Cerebellar cortex (tissue), 1 donor: Measurements from ENCODE around the gene UBL3.
A peak's percentile ranks its signal among the peaks of the same experiment; 100 is the strongest.

Experiments used
- DNase-seq: peaks from one replicate; pipeline ENCODE4 v3.0.0-alpha.2; 2015; ENCODE audit warnings: low spot score

Gene UBL3, protein sequence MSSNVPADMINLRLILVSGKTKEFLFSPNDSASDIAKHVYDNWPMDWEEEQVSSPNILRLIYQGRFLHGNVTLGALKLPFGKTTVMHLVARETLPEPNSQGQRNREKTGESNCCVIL

DNA sequence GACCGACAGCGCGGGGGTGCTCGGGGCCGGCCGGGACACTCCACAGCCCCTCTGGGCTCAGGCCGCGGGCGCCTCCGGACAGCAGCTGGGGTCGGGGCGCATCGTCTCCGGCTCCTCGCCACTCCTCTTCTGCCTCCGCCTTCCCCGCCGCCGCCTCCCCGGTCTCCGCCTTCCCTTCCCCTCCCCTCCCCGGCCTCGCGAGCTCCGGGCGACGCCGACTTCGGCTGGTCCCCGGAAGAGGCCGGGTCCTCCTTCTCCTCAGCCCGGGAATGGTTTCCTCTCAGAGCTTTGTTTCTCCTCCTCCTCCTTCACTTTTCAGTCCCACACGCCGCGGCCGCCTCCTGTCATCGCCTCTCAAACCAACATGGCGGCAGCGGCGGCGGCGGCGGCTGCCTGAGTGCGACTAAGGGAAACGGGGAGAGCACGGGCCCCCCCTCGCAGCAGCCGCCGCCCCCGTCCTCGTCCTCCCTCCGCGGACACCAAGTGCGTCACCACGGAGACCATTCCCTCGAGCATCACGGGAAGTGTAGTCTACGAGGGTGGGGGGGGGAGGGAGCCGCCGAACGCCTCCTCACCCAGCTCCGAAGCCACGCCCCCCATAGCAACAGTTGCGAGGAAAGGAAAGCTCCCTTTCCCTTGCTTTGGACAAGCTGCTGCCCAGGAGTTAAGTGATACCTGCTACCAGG lies at the start of gene UBL3:
UBL3 (minus strand) TSS at position 405 of the 686 bp plus-strand sequence. CDS start 1,079 bp downstream, outside the sequence.
- DNase-seq, result peak; percentile 98

GRCh38 chr13:29897102-29897501 lies 46.7 kb upstream of the UBL3 start:
- DNase-seq, result no peak

- no peak for DNase-seq
These were observed 43.0 kb upstream of the UBL3 start for GRCh38 chr13:29893438-29893837.

DNA sequence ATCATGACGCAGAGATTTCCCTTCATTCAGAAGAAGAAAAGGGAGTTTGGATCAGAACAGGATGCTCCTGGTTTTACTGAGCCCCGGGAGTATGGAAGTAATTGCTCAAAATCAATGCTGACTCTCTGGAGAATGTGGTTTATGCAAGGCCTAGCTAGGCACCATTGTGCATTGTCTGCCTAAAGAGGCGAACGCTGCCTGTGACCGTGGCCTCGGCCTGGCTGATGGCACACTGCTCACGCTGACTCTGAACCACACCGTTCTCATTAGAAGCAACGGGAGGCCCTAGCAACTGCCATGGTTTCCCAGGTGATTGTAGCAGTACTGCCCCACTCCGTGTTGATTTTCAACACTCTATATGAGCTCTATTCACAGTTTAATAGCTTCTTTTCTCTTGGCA lies 41.7 kb upstream of the UBL3 start:
- peak; percentile 55 for DNase-seq

GRCh38 chr13:29889111-29889510 lies 38.7 kb upstream of the UBL3 start:
- no peak for DNase-seq

DNA sequence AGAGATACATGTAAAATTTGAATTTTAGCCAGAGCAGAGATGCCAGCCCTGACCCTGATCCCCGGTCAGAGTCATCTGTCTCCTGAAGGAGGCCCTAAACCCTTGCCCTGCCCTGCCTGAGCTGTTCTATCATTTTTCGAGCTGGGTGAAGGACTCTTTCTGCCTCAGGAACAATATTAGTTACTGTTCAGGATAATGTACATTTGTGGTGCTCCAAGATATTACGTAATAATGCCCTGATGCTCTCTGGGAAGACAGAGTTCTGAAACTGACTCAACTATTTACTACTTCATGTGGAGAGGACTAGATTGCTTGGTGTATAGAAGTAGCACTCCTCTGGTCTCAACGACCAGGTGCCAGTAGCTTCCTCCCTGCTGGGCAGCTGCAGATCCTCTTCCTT lies 37.9 kb upstream of the UBL3 start:
- no peak for DNase-seq

GRCh38 chr13:29887686-29888085 lies 37.3 kb upstream of the UBL3 start:
- DNase-seq, result no peak

- DNase-seq, result no peak
These were observed 36.7 kb upstream of the UBL3 start for GRCh38 chr13:29887030-29887557.

GRCh38 chr13:29886446-29886845 lies 36.0 kb upstream of the UBL3 start:
- DNase-seq, result no peak

GRCh38 chr13:29885989-29886388 lies 35.6 kb upstream of the UBL3 start:
- DNase-seq, result no peak

GRCh38 chr13:29884671-29885430 lies 34.4 kb upstream of the UBL3 start:
- no peak for DNase-seq

DNA sequence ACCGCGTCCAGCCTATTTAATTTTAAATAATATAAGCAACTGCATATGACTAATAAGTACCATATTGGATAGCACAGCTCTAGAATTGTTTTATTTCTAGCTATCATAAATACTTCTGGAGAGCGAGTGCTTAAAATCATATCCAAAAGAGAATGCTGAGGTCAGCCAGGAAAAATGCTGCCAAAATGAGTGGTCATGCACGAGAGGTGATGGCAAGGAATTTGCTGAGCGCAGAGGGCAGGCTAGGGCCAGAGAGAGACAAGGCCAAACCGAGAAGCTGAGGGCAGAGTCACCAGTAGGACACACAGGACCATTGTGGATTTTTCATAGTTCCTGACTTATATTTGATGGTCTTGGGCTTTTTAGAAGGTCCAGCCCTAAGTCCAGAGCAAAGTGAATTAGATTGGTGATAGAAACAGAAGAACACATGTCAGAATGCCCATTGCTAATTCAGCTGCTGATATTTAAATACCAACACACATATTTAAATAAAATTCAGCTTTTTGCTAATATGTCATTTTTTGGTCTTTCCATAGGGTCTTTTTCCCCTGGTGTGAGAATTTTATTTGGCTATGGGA lies 33.6 kb upstream of the UBL3 start:
- no peak for DNase-seq

- DNase-seq, result no peak
These were observed 31.7 kb upstream of the UBL3 start for GRCh38 chr13:29882076-29882475.

DNA sequence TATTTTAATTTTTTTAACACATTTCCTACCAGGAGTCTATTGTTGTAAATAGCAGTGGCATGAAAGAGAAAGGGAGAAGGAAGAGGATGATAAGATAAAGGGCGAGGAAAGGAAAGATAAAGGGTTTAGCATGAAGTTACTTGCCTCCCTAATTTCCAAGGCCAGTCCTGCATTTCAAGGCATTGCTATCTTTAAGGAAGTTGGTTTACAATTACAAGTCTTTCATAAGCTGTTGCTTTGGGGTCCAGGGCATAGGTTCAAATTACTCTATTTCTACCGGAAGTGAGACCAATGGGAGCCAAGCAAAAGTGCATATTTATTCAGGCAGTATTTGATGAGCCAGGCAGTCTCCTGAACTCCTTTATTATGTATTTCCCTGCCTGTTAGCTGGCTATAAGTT lies 27.7 kb upstream of the UBL3 start:
- no peak for DNase-seq

DNA sequence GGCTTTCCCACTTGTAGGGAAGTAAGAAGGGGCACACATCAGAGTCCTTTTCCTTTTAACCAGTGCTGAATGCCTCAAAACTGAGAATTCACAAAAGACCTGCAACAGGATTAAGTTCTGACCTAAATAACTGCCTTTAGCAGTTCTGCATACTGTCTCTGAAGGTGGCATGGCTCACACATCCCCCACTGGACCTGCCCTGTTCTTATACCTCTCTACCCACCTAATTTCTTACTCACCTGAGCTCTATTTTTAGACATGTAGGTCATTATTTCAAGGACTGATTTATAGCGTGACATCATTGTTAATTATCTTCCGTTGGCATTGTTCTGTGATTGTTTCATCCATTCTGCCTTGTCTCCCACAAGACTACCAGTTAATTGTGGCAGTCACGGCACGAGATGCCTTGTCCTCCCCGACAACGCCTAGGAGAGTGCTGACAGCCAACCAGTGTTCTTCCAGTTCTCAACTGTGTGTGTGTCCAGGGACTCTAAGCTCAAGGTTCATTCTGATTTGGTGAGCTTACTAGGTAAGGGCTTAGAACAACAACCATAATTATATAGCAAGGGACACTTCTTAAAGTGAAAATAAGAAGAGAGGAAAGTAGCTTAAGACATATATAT lies 27.1 kb upstream of the UBL3 start:
- no peak for DNase-seq

- DNase-seq, result no peak
These were observed 25.2 kb upstream of the UBL3 start for GRCh38 chr13:29875646-29876045.

DNA sequence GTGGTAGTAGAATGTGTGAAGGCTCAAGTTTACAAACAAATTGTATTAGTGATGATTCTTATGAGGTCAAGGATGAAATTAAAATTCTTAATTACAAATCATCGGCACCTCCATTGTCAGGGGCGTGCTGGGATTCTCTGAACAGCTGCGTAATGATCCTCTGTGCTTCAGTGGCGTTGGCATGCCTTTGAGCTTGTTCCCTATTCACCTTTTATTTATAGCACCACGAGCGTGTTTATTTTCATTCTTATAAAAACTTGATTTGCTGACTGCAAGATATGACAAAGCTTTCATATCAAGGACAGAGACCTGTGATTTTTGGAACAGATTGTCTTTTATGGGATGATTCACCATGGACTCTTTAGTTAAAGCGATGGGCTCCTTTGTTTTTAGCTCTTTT lies 18.2 kb upstream of the UBL3 start:
- no peak for DNase-seq

GRCh38 chr13:29865934-29866333 lies 15.5 kb upstream of the UBL3 start:
- no peak for DNase-seq

DNA sequence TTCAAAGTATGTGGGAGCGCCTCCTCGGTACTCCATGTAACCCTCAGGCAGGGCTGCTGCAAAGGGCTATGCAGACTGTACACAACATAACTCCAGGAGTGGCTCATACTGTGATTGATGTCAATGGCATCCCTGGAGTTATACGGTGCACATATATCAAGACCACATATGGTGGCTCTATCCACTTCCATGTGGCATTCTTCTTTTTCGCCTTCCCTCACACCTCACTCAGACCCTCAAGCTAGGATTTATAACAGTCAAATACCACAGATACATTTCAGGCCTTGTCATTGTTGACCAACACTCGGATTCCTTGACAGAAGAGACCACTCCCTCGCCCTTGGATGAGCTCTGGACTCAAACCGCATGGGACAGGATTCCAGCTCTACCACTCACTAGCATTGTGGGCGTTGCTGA lies 11.3 kb upstream of the UBL3 start:
- no peak for DNase-seq

- DNase-seq, result no peak
These were observed 9.6 kb upstream of the UBL3 start for GRCh38 chr13:29859971-29860370.

DNA sequence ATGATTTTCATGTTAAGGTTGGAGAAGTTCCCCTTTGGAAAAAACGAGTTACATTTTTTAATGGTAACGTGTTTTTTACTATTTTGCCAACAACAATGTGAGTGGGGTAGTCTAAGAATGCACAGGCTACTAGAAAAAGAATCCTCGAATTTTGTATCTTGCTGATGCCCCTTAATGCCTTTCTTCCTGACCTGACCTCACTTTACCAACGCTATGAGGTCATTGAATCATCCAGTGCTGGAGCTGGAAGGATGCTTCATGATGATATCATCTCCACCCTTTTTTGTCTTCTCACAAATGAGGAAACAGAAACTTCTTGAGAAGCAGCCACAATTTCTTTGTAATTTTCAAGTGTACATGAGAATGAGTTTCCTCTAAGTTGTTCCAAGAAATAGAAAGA lies 8.2 kb upstream of the UBL3 start:
- DNase-seq, result no peak

- no peak for DNase-seq
These were observed 7.8 kb upstream of the UBL3 start for GRCh38 chr13:29858231-29858630.
